ENCODE data around the gene ZNF649.
"Not testable (repeated sequence)": the region's sequence is repeated elsewhere in the genome, so short reads cannot be mapped to it uniquely, and the experiment has no call there.

Gene ZNF649

GRCh38 chr19:51906108-51906507, 1.3 kb upstream of the ZNF649 start:
- peaks cover 23% of the 10 kb centered on the region for H3K27me3 Mint-ChIP-seq
- H3K4me3 Mint-ChIP-seq, H3K27ac Mint-ChIP-seq: not testable (repeated sequence)
- peaks cover 22% of the 10 kb centered on the region for H3K4me1 Mint-ChIP-seq (ENCODE audit: low read depth)
- peaks cover 52% of the 10 kb centered on the region for H3K36me3 Mint-ChIP-seq
- H3K9me3 Mint-ChIP-seq (ENCODE audit: low read depth) = peaks cover 30% of the 10 kb centered on the region

- Mint-ChIP-seq H3K36me3 (peaks cover 54% of the 10 kb centered on the region), H3K4me1 (ENCODE audit: low read depth) (peaks cover 22% of the 10 kb centered on the region), H3K27me3 (peaks cover 23% of the 10 kb centered on the region), H3K9me3 (ENCODE audit: low read depth) (peaks cover 29% of the 10 kb centered on the region)
- H3K27ac Mint-ChIP-seq, H3K4me3 Mint-ChIP-seq: not testable (repeated sequence)
Observed at GRCh38 chr19:51905639-51906038, 822 bp upstream of the ZNF649 start.

- peak overlapping the region; percentile 100 for H3K4me3 Mint-ChIP-seq
- H3K4me1 Mint-ChIP-seq (ENCODE audit: low read depth) = peaks cover 24% of the 10 kb centered on the region
- peaks cover 23% of the 10 kb centered on the region for H3K27me3 Mint-ChIP-seq
- peak overlapping the region; percentile 99 for H3K27ac Mint-ChIP-seq
- H3K36me3 Mint-ChIP-seq = peaks cover 58% of the 10 kb centered on the region
- H3K9me3 Mint-ChIP-seq (ENCODE audit: low read depth) = peaks cover 29% of the 10 kb centered on the region
Observed at GRCh38 chr19:51905206-51905605, 389 bp upstream of the ZNF649 start.

DNA sequence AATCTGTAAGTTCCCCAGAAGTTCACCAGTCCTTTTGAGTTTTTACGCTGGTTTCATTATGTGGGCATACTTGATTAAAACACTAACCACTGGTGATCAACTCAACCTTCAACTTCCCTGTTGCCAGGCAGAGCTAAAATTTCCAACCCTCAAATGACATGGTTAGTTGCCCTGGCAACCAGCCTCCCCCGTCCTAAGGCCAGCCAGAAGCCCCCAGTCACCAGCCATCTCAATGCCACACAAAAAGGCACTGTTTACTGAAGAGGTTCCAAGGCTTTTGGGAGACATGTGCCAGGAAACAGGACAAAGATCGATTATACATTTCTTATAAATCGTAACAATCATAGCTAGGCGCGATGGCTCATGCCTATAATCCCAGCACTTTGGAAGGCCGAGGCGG, 1.6 kb downstream of the ZNF649 start:
- H3K9me3 Mint-ChIP-seq (ENCODE audit: low read depth) = peaks cover 17% of the 10 kb centered on the region
- no peak overlapping the region for H3K27ac Mint-ChIP-seq
- H3K36me3 Mint-ChIP-seq = peaks cover 59% of the 10 kb centered on the region

GRCh38 chr19:51901860-51902259, 3.0 kb downstream of the ZNF649 start:
- H3K36me3 Mint-ChIP-seq = peaks cover 61% of the 10 kb centered on the region
- H3K4me3 Mint-ChIP-seq = peak overlapping the region; percentile 1
- peaks cover 5% of the 10 kb centered on the region for H3K27me3 Mint-ChIP-seq
- H3K27ac Mint-ChIP-seq = no peak overlapping the region
- H3K9me3 Mint-ChIP-seq (ENCODE audit: low read depth) = peaks cover 12% of the 10 kb centered on the region
- peaks cover 24% of the 10 kb centered on the region for H3K4me1 Mint-ChIP-seq (ENCODE audit: low read depth)

More for the DNA sequence above, 1.6 kb downstream of the ZNF649 start:
- Mint-ChIP-seq H3K4me1 (ENCODE audit: low read depth) (peaks cover 24% of the 10 kb centered on the region), H3K4me3 (peak overlapping the region; percentile 100), H3K27me3 (peaks cover 12% of the 10 kb centered on the region)

DNA sequence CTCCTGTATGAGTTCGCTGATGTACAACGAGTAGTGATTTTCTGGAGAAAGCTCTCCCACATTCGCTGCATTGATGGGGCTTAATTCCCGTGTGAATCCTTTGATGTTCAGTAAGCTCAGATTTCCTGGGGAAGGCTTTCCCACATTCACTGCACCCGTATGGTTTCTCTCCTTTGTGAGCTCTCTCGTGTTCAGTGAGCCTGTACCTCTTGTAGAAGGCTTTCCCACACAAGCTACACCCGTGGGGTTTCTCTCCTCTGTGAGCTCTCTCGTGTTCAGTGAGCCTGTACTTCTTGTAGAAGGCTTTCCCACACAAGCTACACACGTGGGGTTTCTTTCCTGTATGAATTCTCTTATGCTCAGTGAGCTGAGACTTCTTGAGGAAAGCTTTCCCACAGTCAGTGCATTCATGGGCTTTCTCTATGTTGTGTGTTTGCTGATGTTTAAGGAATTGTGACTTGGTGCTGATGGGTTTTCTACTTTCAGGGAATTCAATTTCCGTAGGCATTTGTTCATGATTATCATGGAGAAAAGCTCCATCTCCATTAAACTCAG, 13.5 kb downstream of the ZNF649 start:
- Mint-ChIP-seq H3K9me3 (ENCODE audit: low read depth) (peaks cover 39% of the 10 kb centered on the region), H3K36me3 (peaks cover 65% of the 10 kb centered on the region), H3K4me3 (no peak overlapping the region), H3K27ac (no peak overlapping the region), H3K27me3 (no peaks in the 10 kb centered on the region), H3K4me1 (ENCODE audit: low read depth) (peaks cover 3% of the 10 kb centered on the region)

DNA sequence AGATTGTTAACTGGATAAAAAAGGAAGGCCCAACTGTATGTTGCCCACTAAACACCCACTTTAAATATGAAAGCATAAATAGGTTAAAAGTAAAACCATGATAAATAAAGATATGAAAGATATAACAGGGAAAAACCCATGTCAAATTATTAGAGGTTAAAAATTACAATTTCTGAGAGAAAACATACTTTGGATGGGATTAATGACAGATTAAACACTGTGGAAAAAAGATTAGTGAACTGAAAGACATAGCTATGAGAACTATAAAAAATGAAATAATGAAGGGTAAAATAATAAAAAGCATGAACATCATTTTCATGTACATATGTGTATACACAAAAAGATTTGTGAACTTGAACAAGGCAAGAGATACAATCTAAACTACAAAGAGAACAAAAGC, 14.9 kb downstream of the ZNF649 start:
- Mint-ChIP-seq H3K4me1 (ENCODE audit: low read depth) (peaks cover 3% of the 10 kb centered on the region), H3K36me3 (peaks cover 65% of the 10 kb centered on the region), H3K9me3 (ENCODE audit: low read depth) (peaks cover 32% of the 10 kb centered on the region), H3K4me3 (no peak overlapping the region), H3K27ac (no peak overlapping the region), H3K27me3 (no peaks in the 10 kb centered on the region)

GRCh38 chr19:51887522-51888498, 17.0 kb downstream of the ZNF649 start, which contains the start of gene ZNF577:
Gene ZNF577 (minus strand): TSS chr19:51887951. CDS start chr19:51880382, 7,569 bp downstream.
- Mint-ChIP-seq H3K36me3 (peaks cover 59% of the 10 kb centered on the region), H3K4me3 (peak within 1 kb of the TSS; percentile 90), H3K27me3 (no peaks in the 10 kb centered on the region), H3K4me1 (ENCODE audit: low read depth) (peaks cover 3% of the 10 kb centered on the region), H3K27ac (peak within 1 kb of the TSS; percentile 76), H3K9me3 (ENCODE audit: low read depth) (peaks cover 21% of the 10 kb centered on the region)

DNA sequence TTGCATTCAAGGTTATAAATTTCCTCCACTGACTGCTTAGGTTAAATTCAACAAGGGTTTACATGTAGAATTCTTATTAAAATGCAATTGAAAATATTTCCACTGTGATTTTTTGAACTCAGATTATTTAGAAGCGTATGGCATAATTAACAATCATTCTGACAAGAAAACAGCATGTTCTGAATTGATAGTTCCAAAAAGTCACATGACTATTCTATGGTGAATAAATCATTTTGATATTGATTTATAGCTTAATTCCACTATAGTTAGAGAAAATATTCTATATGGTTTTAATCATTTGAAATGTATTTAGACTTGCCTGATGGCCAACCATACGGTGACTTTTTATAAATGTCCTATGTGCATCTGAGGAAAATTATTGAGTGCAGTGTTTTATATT, 20.1 kb downstream of the ZNF649 start:
- H3K27ac Mint-ChIP-seq = no peak overlapping the region
- H3K4me3 Mint-ChIP-seq = no peak overlapping the region
- H3K4me1 Mint-ChIP-seq (ENCODE audit: low read depth) = peaks cover 3% of the 10 kb centered on the region
- H3K36me3 Mint-ChIP-seq = peaks cover 60% of the 10 kb centered on the region
- peaks cover 20% of the 10 kb centered on the region for H3K9me3 Mint-ChIP-seq (ENCODE audit: low read depth)
- H3K27me3 Mint-ChIP-seq = no peaks in the 10 kb centered on the region

DNA sequence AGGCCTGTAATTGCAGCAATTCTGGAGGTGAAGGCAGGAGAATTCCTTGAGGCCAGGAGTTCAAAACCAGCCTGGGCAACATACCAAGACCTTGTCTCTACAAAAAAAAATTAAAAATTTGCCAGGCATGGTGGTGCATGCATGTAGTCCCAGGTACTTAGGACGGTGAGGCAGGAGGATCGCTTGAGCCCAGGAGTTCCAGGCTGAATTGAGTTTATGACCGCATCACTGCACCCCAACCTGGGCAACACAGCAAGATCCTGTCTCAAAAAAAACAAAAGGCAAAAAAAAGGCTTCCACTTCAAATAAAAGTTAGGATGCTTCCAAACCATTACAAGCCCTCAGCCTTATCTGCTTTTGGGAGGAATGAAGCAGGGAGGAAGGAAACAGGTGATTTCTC, 22.3 kb downstream of the ZNF649 start:
- H3K4me1 Mint-ChIP-seq (ENCODE audit: low read depth) = no peaks in the 10 kb centered on the region
- H3K4me3 Mint-ChIP-seq = no peak overlapping the region
- no peaks in the 10 kb centered on the region for H3K27me3 Mint-ChIP-seq
- H3K9me3 Mint-ChIP-seq (ENCODE audit: low read depth) = peaks cover 22% of the 10 kb centered on the region
- H3K27ac Mint-ChIP-seq = no peak overlapping the region
- peaks cover 60% of the 10 kb centered on the region for H3K36me3 Mint-ChIP-seq

- H3K27ac Mint-ChIP-seq = no peak overlapping the region
- H3K36me3 Mint-ChIP-seq = peaks cover 76% of the 10 kb centered on the region
- H3K27me3 Mint-ChIP-seq = no peaks in the 10 kb centered on the region
- peaks cover 51% of the 10 kb centered on the region for H3K9me3 Mint-ChIP-seq (ENCODE audit: low read depth)
- H3K4me1 Mint-ChIP-seq (ENCODE audit: low read depth) = no peaks in the 10 kb centered on the region
- no peak overlapping the region for H3K4me3 Mint-ChIP-seq
Observed at GRCh38 chr19:51873097-51873496, 31.7 kb downstream of the ZNF649 start.

- no peaks in the 10 kb centered on the region for H3K27me3 Mint-ChIP-seq
- H3K36me3 Mint-ChIP-seq = peaks cover 44% of the 10 kb centered on the region
- H3K27ac Mint-ChIP-seq = no peak overlapping the region
- peaks cover 32% of the 10 kb centered on the region for H3K9me3 Mint-ChIP-seq (ENCODE audit: low read depth)
- no peaks in the 10 kb centered on the region for H3K4me1 Mint-ChIP-seq (ENCODE audit: low read depth)
- H3K4me3 Mint-ChIP-seq = no peak overlapping the region
Observed at GRCh38 chr19:51861870-51862622, 42.8 kb downstream of the ZNF649 start.
